HL-60 (cell line): ENCODE results near the gene MS4A6A.
"Not testable (repeated sequence)": the region's sequence is repeated elsewhere in the genome, so short reads cannot be mapped to it uniquely, and the experiment has no call there.

Experiments
- DNase-seq, 2 experiments: peaks; one replicate each; pipeline ENCODE4 v3.0.0-alpha.2; 2010 to 2020; ENCODE audit warnings: low read depth in 1 of 2, low spot score in 1 of 2
- H3K27ac ChIP-seq: fragments of 250-450 bp; sonication (Bioruptor Pico); replicated peaks from 2 replicates; pipeline ENCODE4 v1.5.1; 2020; ENCODE audit warnings: mild to moderate bottlenecking, moderate library complexity
- H3K27me3 ChIP-seq: fragments of 250-450 bp; sonication (Bioruptor Pico); 2 replicates; pipeline ENCODE4 v1.5.1; 2021; ENCODE audit warnings: mild to moderate bottlenecking, moderate library complexity; ENCODE audit not compliant: insufficient read depth, poor library complexity, severe bottlenecking
- H3K4me3 ChIP-seq: replicated peaks from 2 replicates; pipeline ENCODE4 v1.5.1; 2011; ENCODE audit warnings: mild to moderate bottlenecking, control low read depth, low read length; ENCODE audit not compliant: insufficient read depth
- CTCF ChIP-seq: IDR thresholded peaks from one replicate; pipeline ENCODE4 v1.5.1; 2011; ENCODE audit warnings: low read length, control low read depth, inconsistent platforms; ENCODE audit not compliant: insufficient read depth
- GABPA ChIP-seq: IDR thresholded peaks from 2 replicates; pipeline ENCODE4 v1.6.1; 2012; ENCODE audit warnings: low read depth
- POLR2AphosphoS5 ChIP-seq: IDR thresholded peaks from 2 replicates; pipeline ENCODE4 v1.6.1; 2012; ENCODE audit warnings: low read depth
- SPI1 ChIP-seq: IDR thresholded peaks from 2 replicates; pipeline ENCODE4 v1.6.1; 2012; ENCODE audit warnings: low read depth, mild to moderate bottlenecking, borderline replicate concordance
- TF ChIP-seq, protein P1 (sequence below): IDR thresholded peaks from 2 replicates; pipeline ENCODE4 v1.6.1; 2012; ENCODE audit warnings: low read depth; ENCODE audit not compliant: insufficient replicate concordance

The MS4A6A gene

GRCh38 chr11:60155931-60156330 lies 27.0 kb downstream of the MS4A6A start:
- H3K27me3 ChIP-seq, result no peaks in the 10 kb centered on the region
- no peak overlapping the region for H3K27ac ChIP-seq
- TF ChIP-seq CTCF (no peak), POLR2AphosphoS5 (no peak)
- TF ChIP-seq, protein P1, sequence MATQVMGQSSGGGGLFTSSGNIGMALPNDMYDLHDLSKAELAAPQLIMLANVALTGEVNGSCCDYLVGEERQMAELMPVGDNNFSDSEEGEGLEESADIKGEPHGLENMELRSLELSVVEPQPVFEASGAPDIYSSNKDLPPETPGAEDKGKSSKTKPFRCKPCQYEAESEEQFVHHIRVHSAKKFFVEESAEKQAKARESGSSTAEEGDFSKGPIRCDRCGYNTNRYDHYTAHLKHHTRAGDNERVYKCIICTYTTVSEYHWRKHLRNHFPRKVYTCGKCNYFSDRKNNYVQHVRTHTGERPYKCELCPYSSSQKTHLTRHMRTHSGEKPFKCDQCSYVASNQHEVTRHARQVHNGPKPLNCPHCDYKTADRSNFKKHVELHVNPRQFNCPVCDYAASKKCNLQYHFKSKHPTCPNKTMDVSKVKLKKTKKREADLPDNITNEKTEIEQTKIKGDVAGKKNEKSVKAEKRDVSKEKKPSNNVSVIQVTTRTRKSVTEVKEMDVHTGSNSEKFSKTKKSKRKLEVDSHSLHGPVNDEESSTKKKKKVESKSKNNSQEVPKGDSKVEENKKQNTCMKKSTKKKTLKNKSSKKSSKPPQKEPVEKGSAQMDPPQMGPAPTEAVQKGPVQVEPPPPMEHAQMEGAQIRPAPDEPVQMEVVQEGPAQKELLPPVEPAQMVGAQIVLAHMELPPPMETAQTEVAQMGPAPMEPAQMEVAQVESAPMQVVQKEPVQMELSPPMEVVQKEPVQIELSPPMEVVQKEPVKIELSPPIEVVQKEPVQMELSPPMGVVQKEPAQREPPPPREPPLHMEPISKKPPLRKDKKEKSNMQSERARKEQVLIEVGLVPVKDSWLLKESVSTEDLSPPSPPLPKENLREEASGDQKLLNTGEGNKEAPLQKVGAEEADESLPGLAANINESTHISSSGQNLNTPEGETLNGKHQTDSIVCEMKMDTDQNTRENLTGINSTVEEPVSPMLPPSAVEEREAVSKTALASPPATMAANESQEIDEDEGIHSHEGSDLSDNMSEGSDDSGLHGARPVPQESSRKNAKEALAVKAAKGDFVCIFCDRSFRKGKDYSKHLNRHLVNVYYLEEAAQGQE, result no peak
- H3K4me3 ChIP-seq, result no peak overlapping the region
- DNase-seq, result peak in 1 of 2 experiments; percentile 15

GRCh38 chr11:60152727-60153126 lies 30.2 kb downstream of the MS4A6A start:
- H3K4me3 ChIP-seq, result not testable (repeated sequence)

DNA sequence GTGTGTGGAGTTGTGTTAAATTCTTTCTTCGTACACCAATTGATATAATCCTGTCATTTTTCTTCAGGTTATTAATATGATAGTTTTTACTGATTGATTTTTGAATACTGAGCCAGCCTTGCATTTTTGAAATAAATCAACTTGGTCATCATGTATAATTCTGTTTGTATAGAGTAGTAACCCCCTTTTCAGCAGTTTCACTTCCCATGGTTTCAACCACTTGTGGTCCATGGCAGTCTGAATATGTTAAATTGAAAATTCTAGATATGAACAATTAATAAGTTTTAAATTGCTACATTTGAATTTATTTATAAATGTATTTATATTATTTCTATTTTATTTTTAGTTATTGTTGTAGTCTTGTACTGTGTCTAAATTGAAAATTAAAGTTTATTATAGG lies 32.6 kb downstream of the MS4A6A start:
- Histone ChIP-seq H3K27me3 (no peaks in the 10 kb centered on the region), H3K4me3 (no peak overlapping the region), H3K27ac (no peak overlapping the region)
- TF ChIP-seq SPI1 (no peak), POLR2AphosphoS5 (no peak), GABPA (no peak), CTCF (no peak)
- TF ChIP-seq, protein P1, result no peak
- DNase-seq, result no peak

More at GRCh38 chr11:60152727-60153126, 30.2 kb downstream of the MS4A6A start:
- not testable (repeated sequence) for DNase-seq, H3K27me3 ChIP-seq, H3K27ac ChIP-seq

DNA sequence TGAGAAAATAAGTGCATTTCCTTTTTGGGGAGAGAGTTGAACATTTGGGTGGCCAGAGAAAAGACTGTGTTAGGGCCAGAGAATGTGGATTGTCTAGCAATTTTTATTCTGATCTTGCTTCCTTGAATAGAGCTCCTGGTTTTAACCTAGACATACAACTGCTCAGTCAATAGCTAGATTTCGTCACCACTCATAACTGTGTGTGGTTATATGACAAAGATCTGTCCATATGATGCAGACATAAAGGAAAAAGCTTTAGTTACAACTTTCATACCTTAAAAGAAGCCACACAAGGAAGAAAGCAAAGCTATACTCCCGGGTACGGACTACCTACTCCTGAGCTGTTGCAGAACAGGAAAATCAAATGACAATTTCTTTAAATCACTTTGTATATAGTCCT lies 37.2 kb downstream of the MS4A6A start:
- DNase-seq, result peak in 1 of 2 experiments; percentile 12
- H3K4me3 ChIP-seq, result no peak overlapping the region
- H3K27ac ChIP-seq, result no peak overlapping the region
- TF ChIP-seq SPI1 (no peak), CTCF (no peak), POLR2AphosphoS5 (no peak), GABPA (no peak)
- TF ChIP-seq, protein P1, result no peak
- H3K27me3 ChIP-seq, result no peaks in the 10 kb centered on the region
